Stimulated activated CD4-positive, alpha-beta T cell treated with anti-CD3 and anti-CD28 coated beads, Interleukin-1b, Interleukin-23, amount 100 ng/mL, for 1 hour (primary cell): ENCODE results near the gene PLGRKT.
"Not testable (repeated sequence)": the region's sequence is repeated elsewhere in the genome, so short reads cannot be mapped to it uniquely, and the experiment has no call there.

Experiments used
- DNase-seq, 2 donors: peaks; one replicate each; pipeline ENCODE4 v3.0.0-alpha.2; 2020; ENCODE audit warnings: low read depth in 2 of 2

Gene PLGRKT

DNA sequence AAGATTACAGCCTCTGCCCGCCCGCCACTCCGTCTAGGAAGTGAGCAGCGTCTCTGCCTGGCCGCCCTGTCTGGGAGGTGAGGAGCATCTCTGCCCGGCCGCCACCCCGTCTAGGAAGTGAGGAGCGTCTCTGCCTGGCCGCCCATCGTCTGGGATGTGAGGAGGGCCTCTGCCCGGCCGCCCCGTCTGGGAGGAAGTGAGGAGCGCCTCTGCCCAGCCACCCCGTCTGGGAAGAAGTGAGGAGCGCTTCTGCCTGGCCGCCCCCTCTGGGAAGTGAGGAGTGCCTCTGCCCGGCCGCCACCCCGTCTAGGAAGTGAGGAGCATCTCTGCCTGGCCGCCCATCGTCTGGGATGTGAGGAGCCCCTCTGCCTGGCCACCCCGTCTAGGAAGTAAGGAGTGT, 4.8 kb downstream of the PLGRKT start:
- DNase-seq: not testable (repeated sequence)

DNA sequence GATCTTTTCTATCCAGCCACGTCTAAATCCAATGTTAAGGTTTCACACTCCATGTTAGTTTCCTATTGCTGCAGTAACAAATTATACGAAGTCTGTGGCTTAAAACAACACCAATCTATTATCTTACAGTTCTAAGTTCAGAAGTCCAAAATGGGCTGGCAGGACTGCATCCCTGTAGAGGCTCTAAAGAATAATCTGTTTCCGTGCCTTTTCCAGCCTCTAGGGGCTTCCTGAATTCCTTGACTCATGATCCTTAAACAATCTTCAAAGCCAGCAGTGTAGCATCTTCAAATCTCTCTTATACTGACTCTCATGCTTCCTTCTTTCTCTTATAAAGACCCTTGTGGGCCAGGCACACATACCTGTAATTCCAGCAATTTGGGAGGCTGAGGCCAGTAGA, 6.8 kb downstream of the PLGRKT start:
- DNase-seq: no peak

DNA sequence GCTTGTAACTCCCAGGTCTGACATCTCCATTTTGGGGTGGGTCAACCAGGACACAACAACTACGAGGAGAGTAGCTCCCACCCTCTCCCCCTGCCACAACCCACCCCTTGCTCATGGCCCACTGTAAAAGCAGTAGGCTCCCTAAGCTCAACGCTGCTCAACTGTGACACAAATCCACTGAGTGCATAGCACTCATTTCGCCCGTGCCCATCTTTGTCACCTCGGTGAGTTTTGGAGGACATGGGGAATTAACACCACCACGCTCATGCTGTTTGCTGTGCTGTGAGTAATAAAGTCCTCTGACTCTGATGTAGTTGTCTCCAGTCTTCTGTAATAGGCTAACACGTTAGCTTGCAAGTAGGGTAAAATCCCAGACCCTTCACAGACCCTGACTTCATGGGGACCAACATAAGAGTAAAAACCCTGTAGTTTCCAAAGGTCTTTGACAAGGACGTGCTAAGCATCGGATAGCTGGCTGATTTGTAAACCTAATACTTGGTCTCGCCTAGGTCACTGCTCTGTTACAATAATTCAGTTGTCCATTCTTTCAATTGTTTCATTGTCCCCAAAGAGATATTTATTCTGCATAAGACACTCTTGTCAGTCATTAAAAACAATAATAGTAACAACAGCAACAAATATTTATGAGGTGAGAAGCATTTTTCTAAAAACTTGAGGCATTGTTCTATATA, 7.7 kb downstream of the PLGRKT start:
- DNase-seq: no peak

DNA sequence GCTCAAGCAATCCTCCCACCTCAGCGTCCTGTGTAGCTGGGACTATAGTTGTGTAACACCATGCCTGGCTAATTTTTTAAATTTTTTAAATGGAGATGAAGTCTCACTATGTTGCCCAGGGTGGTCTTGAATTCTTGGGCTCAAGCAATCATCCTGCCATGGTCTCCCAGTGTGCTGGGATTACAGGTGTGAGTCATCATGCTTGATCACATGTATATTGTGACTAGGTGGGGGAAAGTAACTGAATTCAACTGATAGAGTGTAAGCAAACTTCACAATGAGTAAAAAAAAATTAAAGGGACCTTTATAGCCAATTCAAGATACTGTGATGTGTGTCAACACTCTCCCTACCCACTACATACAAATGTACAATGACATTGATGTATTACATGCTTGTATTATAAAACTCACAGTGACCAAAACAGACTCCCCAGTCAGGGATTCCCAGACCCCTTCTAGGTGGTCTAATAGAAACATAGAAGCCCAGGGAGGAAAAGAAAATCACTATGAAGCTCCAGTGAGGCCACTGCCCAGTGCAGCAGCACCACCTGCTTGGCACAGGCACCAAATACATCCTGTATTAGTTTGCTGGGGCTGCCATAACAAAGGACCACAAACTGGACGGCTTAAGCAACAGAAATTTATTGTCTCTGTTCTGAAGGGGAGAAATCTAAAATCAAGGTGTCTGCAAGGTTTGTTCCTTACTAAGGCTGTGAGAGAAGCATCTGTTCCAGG, 8.8 kb downstream of the PLGRKT start:
- DNase-seq: no peak

DNA sequence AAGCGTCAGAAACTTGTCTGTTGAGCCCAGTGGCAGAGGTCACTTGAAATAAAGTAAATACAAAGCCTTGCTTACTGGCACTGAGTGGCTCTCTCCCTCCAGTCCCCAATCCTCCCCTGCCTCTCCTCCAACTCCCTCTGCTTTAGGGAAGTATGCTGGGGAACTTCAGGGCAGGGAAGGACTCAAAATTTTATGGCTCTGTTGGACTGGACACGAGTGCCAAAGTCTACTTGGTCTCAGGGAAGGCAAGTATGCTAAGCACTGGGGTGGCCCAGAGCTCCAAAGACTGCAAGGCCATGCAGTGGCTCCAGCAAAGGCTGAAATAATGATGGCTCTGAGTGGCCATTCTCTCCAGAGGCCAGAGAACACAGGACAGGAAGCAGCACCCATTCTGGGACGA, 9.6 kb downstream of the PLGRKT start:
- DNase-seq: no peak

DNA sequence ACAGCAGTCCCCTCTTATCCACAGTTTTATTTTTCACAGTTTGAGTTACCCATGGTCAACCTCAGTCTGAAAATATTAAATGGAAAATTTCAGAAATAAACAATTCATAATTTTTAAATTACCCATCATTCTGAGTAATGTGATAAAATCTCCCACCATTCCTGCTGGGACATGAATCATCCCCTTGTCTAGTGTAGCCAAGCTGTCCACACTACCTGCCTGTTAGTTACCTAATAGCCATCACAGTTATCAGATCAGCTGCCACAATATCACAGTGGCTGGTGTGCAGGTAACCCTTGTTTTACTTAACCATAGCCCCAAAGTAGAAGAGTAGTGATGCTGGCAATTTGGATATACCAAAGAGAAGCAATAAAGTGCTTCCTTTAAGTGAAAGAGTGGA, 10.7 kb downstream of the PLGRKT start:
- no peak for DNase-seq

DNA sequence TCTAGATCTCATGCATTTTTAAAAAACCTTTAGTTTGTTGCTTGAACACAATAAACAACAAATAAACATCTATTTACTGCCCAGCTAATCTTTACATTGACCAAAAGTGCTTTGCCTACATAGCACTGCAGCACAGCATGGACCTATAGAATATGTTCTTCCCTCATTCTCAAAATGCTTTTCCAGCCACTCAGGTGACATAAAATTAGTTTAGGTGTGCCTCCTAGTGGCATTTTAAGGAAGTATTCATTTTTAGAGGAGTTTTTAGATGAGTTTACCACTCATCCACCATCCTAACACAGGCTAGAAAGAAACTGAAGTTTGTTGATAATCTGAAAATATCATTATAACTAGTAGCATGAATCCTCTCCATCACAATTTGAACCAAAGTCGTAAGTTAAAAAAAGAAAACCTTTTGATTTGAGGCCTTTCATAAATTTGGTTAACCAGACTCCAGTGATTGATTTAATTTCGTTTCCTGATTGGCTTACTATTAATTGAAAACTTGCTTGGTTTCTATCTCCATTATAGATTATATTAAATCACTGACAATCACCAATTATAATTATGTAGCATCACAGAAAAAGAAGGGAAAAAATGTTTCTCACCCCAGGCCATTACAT, 12.6 kb downstream of the PLGRKT start:
- DNase-seq: no peak

DNA sequence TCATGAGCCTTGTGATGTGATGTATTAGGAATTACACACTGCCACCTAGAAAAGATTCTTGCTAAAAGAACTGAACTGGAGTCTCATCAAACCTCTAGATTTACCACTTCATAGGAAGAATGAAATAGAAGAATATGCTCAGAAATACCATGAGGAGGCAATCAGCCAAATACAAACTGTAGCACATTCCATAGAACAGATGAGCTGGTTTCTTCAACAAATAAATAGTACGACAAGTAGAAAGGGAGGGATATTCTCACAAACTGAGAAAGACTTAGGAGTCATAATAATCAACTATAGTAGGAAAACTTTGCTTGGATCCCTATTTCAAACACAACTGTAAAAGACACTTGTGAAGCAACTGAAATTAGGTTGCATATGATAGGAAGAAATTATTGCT, 15.4 kb downstream of the PLGRKT start:
- DNase-seq: no peak

DNA sequence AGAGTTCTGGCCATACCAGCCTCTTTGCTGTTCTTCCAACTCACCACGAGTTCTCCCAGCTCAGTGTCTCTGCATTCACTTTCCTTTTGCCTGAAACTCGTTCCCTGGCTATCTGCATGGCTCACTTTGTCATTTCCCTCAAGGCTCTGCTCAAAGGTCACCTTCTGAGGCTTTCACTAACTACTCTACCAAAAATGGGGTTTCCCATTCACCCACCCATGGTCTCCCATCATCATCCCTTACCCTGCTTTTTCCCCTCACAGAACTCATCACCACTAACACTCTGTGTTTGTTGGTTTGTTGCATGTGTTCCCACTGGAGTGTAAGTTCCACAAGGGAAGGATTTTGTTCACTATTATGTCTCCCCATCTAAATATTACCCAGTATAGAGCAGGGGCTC, 16.6 kb downstream of the PLGRKT start:
- DNase-seq: no peak

DNA sequence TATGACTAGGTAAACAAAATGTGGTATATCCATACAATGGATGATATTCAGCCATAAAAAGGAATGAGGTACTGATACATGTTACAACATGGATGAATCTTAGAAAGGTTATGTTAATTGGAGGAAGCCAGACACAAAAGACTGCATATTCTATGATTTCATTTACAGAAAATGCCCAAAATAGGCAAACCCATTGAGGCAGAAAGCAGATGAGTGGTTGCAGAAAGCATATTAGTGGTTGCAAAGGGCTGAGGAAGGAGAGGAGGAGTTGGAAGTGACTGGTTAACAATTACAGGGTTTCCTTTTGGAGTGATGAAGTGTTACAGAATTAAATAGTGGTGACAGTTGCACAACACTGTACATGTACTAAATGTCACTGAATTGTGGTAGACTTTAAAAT, 17.7 kb downstream of the PLGRKT start:
- no peak for DNase-seq

DNA sequence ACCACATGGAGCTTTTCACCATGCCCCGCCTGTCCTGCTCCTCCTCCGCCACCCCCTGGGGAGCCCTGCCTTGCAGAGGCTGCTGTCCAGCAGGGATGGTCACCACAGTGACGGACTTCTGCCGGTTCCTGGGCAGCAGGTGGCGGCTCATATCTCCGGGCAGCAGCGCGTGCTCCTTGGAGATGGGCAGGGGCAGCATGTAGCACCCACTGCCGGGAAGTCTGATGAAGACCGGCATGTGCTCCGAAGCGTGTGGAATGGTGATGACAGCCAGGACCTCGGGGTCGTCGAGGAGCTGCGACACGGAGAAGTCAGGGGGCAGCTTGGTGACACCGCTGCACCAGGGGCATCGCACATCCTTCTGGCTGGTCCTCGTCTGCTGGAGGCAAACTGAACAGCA, 19.2 kb downstream of the PLGRKT start:
- DNase-seq: no peak

DNA sequence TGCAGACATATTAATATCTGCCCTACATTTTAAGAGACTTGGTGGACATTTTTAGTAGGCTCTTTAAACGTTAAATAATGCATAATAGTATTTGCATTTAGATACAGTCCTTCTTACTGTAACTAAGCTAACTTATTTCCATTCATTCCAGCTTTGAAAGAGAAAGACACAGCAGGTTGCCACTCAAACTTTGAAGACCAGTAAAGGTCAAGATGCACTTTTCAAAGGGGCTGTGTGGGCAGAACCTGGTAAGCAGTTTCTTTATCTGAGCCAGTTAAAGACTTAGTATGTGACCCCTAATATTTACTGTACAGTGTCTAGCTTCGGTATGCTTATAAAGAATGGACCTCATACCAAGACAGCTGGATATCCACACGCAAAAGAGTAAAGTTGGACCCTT, 20.8 kb downstream of the PLGRKT start:
- no peak for DNase-seq

DNA sequence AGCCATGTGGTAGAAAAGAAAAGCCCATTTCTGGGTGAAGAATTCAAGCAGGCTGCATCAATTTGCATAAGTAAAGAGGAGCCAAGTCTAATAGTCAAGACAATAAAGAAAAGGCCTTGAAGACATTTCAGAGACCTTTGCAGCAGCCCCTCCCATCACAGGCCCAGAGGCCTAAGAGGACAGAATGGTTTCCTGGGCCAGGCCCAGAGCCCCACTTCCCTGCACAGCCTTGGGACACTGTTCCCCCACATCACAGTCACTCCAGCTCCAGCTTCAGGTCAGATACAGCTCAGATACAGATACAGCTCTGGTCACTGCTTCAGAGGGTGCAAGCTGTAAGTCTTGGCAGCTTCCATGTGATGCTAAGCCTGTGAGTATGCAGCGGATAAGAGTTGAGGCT, 29.1 kb downstream of the PLGRKT start:
- DNase-seq: no peak

DNA sequence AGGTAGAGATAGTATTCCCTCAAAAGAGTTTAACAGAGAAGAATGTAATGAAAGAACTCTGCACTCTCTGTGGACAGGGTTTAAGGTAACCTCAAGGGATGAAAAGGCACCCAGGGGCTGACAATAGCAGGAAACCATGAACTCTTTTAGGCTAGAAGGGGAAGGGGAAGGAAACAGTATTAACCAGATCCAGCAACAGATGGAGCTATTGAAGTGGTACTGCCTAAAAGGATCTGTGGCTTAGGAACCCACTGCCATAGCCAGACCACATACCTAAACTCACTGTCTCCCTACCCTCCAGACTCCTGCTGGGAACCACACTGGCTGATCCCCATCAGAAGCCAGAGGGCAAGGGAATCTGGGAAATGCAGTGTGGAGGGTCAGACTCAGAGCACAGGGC, 35.5 kb downstream of the PLGRKT start:
- DNase-seq: no peak

DNA sequence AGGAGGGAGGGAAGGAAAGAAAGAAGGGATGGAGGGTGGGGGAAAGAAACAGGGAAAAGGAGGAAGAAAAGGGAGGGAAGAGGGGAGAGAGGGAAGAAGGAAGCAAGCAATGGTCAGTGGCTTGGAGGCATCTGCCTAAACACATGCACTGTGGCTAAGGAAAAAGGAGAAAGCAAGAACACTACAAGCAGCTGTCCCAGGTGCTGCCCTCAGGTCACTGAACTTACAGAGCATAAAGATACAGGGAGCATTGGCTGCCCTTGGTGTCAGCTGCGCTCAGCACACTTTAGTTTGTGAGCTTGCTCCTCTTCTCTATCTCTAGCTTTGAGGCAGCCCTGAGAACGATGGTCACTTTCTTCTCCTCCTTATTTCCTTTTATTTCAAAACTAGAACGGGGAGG, 40.2 kb downstream of the PLGRKT start:
- DNase-seq: not testable (repeated sequence)

DNA sequence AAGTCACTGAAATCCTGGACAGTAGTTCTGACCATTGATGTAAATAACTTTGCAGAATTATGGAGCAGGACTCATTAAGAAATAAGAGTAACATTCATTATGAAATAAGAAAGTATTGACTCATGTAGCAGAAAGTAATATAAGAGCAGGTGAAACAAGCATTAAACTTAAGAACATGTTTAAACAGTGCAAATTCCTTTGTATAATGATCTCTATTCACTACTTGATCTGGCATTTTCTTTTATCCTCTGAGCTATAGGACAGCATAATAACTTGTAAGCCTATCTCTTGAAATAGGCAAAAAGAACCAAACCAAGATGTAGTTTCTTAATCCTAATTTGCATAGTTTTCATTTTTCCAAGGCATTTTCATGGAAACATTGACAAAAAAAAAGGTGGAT, 42.3 kb downstream of the PLGRKT start:
- DNase-seq: no peak

DNA sequence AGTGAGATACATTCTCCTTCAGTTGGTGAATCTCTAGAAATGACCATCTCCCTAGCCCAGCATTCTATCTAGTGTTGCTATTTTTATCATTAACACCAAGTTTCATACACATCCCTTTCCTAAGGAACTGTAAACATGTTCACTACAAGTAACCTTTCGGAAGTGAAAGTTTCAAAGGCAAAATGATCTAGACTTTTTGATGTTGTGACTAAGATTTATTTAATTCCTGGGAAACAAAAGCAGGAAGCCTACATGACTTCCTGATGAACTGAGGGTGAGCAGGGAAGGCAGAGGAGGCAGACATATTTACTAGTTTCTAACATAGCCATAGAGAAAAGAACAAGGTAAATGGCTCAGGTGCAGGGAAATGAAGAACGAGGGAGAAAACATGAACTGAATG, 43.7 kb downstream of the PLGRKT start:
- not testable (repeated sequence) for DNase-seq

DNA sequence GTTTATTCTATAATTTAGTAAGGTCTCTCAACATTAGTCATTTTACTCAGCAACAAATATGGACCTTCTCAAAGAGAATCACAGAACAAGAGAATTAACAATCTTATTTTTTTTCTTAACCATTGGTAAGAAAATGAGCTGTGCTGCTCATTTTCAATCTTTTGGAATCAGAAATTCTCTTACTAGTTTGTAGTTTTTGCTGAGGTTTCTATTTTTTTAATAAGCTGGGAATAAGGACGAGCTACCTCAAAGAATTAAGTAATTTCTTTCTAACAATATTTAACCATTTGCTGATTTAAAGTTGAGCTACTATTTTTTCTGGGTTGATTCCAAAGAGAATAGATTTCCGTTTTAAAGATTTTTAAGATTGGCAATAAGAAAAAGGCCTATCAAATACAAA, 44.2 kb downstream of the PLGRKT start:
- DNase-seq: no peak

DNA sequence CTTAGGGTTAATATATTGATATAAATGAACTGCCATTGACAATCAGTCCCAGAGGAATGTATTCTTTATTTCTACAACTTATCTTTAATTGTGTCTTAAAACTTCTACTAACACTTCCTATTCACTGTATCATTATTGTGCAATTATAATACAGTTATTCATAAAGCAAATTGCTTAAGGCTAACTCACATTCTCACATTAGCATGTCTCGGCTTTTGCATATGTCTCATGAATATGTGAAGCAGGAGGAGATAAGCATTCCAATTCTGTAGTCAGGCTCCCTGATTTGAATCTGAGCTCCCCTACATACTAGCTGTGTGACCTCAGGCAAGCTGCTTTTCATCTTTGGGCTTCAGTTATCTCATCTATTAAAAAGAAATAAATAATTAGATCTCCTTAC, 45.4 kb downstream of the PLGRKT start:
- DNase-seq: no peak

DNA sequence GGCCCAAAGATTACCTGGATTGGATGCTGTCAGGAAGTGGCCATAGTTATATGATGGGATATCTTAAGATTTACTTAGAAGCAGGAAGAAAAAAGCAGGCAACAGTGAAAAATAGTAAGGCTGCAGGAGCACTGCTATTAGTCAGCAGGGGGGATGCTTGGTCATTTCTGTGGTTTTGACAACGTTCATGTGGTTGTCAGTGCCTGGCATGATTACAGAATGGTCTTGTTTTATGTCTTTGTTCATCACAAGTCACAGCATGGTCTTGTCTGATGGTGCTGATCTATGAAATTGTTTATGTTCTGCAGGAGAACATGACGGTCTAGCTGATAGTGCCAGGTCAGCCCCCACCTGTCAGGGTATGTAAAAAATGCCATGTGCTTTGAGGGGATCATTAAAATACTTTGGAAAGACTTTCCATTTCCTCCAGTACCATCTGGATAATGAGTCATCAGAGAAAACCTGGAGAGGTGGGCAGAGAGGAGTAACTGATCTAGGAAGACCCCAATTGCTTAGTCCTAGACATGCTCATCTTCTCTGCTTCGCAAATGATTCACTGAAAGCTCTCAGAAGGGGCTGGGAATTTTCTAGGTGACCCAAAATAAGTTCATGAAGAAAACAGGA, 48.5 kb downstream of the PLGRKT start:
- no peak for DNase-seq

DNA sequence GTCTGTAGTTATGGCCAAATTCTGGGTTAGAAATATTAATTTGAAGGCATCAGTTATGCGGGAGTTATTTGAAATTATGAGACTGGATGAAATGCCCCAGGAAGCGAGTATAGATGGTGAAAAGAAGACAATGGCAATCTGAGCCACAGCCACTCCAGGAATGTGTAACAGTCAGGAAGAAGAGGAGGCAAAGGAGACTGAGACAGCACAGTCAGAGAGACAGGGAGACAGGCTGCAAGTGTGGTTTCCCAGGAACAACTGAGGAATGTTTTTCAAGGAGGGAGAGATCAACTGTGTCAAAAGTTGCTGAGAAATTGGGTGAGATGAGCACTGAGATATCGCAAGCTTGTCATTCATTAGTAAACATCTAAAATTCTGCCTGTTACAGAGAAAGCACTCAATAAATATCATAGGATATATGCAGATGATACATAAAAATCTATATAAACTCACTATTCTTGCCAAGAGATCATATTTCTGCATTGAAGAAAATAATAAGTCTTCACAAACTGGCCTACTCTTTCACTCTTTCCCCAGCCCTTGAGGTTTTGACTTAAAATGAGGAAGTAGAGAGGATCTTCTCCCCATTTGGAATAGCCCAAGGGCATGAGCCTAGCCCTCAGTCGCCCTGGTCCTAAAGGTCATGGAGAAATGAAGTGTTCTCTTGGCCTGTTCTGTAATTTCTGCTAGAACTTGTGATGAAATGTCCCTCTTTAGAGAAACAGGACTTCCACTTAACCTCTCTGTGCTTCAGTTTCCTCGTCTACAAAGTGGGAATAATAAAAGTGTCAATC, 49.5 kb downstream of the PLGRKT start:
- no peak for DNase-seq

DNA sequence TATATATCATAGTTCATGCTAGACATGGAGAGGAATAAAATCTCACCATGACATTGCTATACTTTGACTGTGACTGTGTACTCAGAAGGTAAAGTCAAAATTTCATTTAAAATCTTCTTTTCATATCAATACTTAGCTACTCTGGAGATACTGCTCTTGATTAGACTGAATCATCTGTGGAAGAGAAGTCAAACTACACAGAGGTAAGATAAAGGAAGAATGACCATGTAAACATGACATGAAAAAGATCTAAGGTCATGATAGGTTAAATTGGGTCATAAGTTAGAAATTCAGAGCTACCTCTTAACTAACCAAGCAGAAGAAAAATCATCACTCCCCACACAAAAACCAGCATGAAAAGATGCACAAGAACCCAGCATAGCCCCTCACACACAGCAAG, 53.3 kb downstream of the PLGRKT start:
- DNase-seq: no peak
